OCI-LY3 (cell line): ENCODE measurements around the gene SLC43A2.
"Not testable (repeated sequence)": the region's sequence is repeated elsewhere in the genome, so short reads cannot be mapped to it uniquely, and the experiment has no call there.

ENCODE experiments used
- H2AFZ ChIP-seq: fragments of 200-600, 300-600 bp; shearing (Covaris generic); 2 replicates; pipeline ENCODE4 v1.6.0; 2014; ENCODE audit warnings: antibody characterized with exemption, low read depth, low read length
- H3K27ac ChIP-seq: fragments of 200-600, 300-600 bp; sonication (generic); 2 replicates; pipeline ENCODE4 v1.5.1; 2014; ENCODE audit warnings: mild to moderate bottlenecking, low read length, moderate library complexity, mixed read lengths
- H3K27me3 ChIP-seq: fragments of 200-600, 300-600 bp; sonication (generic); 2 replicates; pipeline ENCODE4 v1.6.1; 2014; ENCODE audit warnings: low read depth, low read length, mixed read lengths
- H3K36me3 ChIP-seq: fragments of 200-600, 300-600 bp; sonication (generic); replicated peaks from 2 replicates; pipeline ENCODE3; 2014; ENCODE audit warnings: low read depth, low read length, mixed read lengths
- H3K4me1 ChIP-seq: fragments of 300-600, 200-600 bp; sonication (generic); 2 replicates; pipeline ENCODE4 v1.6.1; 2014; ENCODE audit warnings: low read length, mixed read lengths
- H3K4me2 ChIP-seq: fragments of 200-600, 300-600 bp; sonication (generic); 2 replicates; pipeline ENCODE4 v1.6.1; 2014; ENCODE audit warnings: low read length, mixed read lengths
- H3K4me3 ChIP-seq: fragments of 300-600, 200-600 bp; sonication (generic); 2 replicates; pipeline ENCODE4 v1.5.1; 2014; ENCODE audit warnings: antibody characterized with exemption, mild to moderate bottlenecking, low read length, moderate library complexity
- H3K79me2 ChIP-seq: fragments of 300-600, 200-600 bp; shearing (Covaris generic); 2 replicates; pipeline ENCODE4 v1.6.1; 2014; ENCODE audit warnings: mild to moderate bottlenecking, low read length, mixed read lengths
- H3K9ac ChIP-seq: fragments of 300-600, 200-600 bp; shearing (Covaris generic); 2 replicates; pipeline ENCODE4 v1.6.0; 2014; ENCODE audit warnings: mild to moderate bottlenecking, low read length, moderate library complexity
- H3K9me3 ChIP-seq: fragments of 200-600, 300-600 bp; shearing (Covaris generic); 2 replicates; pipeline ENCODE4 v1.6.1; 2014; ENCODE audit warnings: low read length, mixed read lengths; ENCODE audit not compliant: insufficient read depth
- H4K20me1 ChIP-seq: fragments of 200-600, 300-600 bp; sonication (generic); 2 replicates; pipeline ENCODE4 v1.6.1; 2016; ENCODE audit warnings: low read length, mixed read lengths; ENCODE audit not compliant: insufficient read depth
- CTCF ChIP-seq: fragments of 200-600, 300-600 bp; sonication (generic); IDR thresholded peaks from 2 replicates; pipeline ENCODE4 v1.5.1; 2014; ENCODE audit warnings: antibody characterized with exemption, low read length, low read depth
- EZH2phosphoT487 ChIP-seq: fragments of 200-600 bp; shearing (Covaris generic); IDR thresholded peaks from 2 replicates; pipeline ENCODE4 v1.6.1; 2018; ENCODE audit warnings: antibody characterized with exemption, mixed run types, low read depth

The SLC43A2 gene

GRCh38 chr17:1577182-1577581 is 51.5 kb downstream of the SLC43A2 start:
- no peak for TF ChIP-seq EZH2phosphoT487
- TF ChIP-seq CTCF = no peak
- H3K4me2 ChIP-seq = no peak overlapping the region
- H3K4me1 ChIP-seq = peaks cover 4% of the 10 kb centered on the region; the same call in 1 of the 2 replicates
- H3K9me3 ChIP-seq = no peaks in the 10 kb centered on the region
- no peaks in the 10 kb centered on the region for H3K36me3 ChIP-seq
- H3K27me3 ChIP-seq = no peaks in the 10 kb centered on the region
- no peaks in the 10 kb centered on the region for H4K20me1 ChIP-seq
- no peak overlapping the region for H3K9ac ChIP-seq
- H3K4me3 ChIP-seq = no peak overlapping the region
- H3K79me2 ChIP-seq = no peaks in the 10 kb centered on the region
- H3K27ac ChIP-seq = no peak overlapping the region
- H2AFZ ChIP-seq = no peak overlapping the region

- Histone ChIP-seq H3K9ac (no peak overlapping the region), H3K36me3 (no peaks in the 10 kb centered on the region), H3K4me2 (no peak overlapping the region), H3K79me2 (no peaks in the 10 kb centered on the region), H3K4me3 (no peak overlapping the region), H4K20me1 (no peaks in the 10 kb centered on the region), H3K27ac (no peak overlapping the region), H2AFZ (no peak overlapping the region), H3K9me3 (no peaks in the 10 kb centered on the region), H3K4me1 (peaks cover 4% of the 10 kb centered on the region; the same call in 1 of the 2 replicates), H3K27me3 (no peaks in the 10 kb centered on the region)
- TF ChIP-seq CTCF (no peak), EZH2phosphoT487 (no peak)
Measured at GRCh38 chr17:1576500-1576899, 52.1 kb downstream of the SLC43A2 start.

GRCh38 chr17:1574697-1575471 is 53.8 kb downstream of the SLC43A2 start:
- Histone ChIP-seq H3K4me1 (peaks cover 4% of the 10 kb centered on the region; the same call in 1 of the 2 replicates), H3K27me3 (no peaks in the 10 kb centered on the region), H3K79me2 (no peaks in the 10 kb centered on the region), H3K4me2 (no peak overlapping the region), H3K9ac (no peak overlapping the region), H2AFZ (no peak overlapping the region), H4K20me1 (no peaks in the 10 kb centered on the region), H3K4me3 (no peak overlapping the region), H3K9me3 (no peaks in the 10 kb centered on the region), H3K27ac (no peak overlapping the region), H3K36me3 (no peaks in the 10 kb centered on the region)
- TF ChIP-seq EZH2phosphoT487 (no peak), CTCF (no peak)

- Histone ChIP-seq H3K4me2 (peak overlapping the region; percentile 34), H3K36me3 (no peaks in the 10 kb centered on the region), H4K20me1 (no peaks in the 10 kb centered on the region), H3K27ac (no peak overlapping the region), H2AFZ (no peak overlapping the region), H3K79me2 (no peaks in the 10 kb centered on the region), H3K9me3 (no peaks in the 10 kb centered on the region), H3K4me1 (peaks cover 4% of the 10 kb centered on the region; the same call in 1 of the 2 replicates), H3K27me3 (no peaks in the 10 kb centered on the region), H3K4me3 (no peak overlapping the region), H3K9ac (no peak overlapping the region)
- TF ChIP-seq EZH2phosphoT487 = no peak
- peak; percentile 73 for TF ChIP-seq CTCF
Measured at GRCh38 chr17:1573932-1574696, 54.5 kb downstream of the SLC43A2 start.

- H3K9ac ChIP-seq, H3K27me3 ChIP-seq, H3K36me3 ChIP-seq, H3K27ac ChIP-seq, H3K4me2 ChIP-seq, H2AFZ ChIP-seq, H3K4me3 ChIP-seq, H3K4me1 ChIP-seq, H4K20me1 ChIP-seq, H3K79me2 ChIP-seq, H3K9me3 ChIP-seq: not testable (repeated sequence)
Measured at GRCh38 chr17:1572646-1573045, 56.0 kb downstream of the SLC43A2 start.
